NCI-H2029 treated with DMSO at 0.1 percent for 48 hours (cell line): ENCODE measurements around the gene CUX1.

Experiments used
- DNase-seq: peaks from one replicate; lab custom pipeline; 2025; lab: John Stamatoyannopoulos, UW

CUX1 gene

GRCh38 chr7:102248081-102248455 lies 430.6 kb downstream of the CUX1 start:
- no peak for DNase-seq

GRCh38 chr7:102248456-102249395 lies 431.3 kb downstream of the CUX1 start:
- DNase-seq = no peak

GRCh38 chr7:102251531-102252365 lies 434.3 kb downstream of the CUX1 start:
- DNase-seq = no peak

GRCh38 chr7:102252366-102252982 lies 435.0 kb downstream of the CUX1 start:
- no peak for DNase-seq

- DNase-seq = no peak
Observed at GRCh38 chr7:102253066-102253972, 435.9 kb downstream of the CUX1 start.

- no peak for DNase-seq
Observed at GRCh38 chr7:102253973-102254370, 436.5 kb downstream of the CUX1 start.

GRCh38 chr7:102254521-102254920 lies 437.1 kb downstream of the CUX1 start:
- no peak for DNase-seq

GRCh38 chr7:102255501-102255900 lies 438.1 kb downstream of the CUX1 start:
- no peak for DNase-seq

GRCh38 chr7:102255916-102256315 lies 438.5 kb downstream of the CUX1 start:
- no peak for DNase-seq

- DNase-seq = no peak
Observed at GRCh38 chr7:102258073-102258748, 440.8 kb downstream of the CUX1 start.

- DNase-seq = no peak
Observed at GRCh38 chr7:102258749-102259107, 441.3 kb downstream of the CUX1 start.

- DNase-seq = no peak
Observed at GRCh38 chr7:102260856-102261255, 443.4 kb downstream of the CUX1 start.

GRCh38 chr7:102261451-102261850 lies 444.0 kb downstream of the CUX1 start:
- no peak for DNase-seq

GRCh38 chr7:102262546-102262945 lies 445.1 kb downstream of the CUX1 start:
- DNase-seq = no peak

- no peak for DNase-seq
Observed at GRCh38 chr7:102264367-102264891, 447.0 kb downstream of the CUX1 start.

GRCh38 chr7:102266541-102266940 lies 449.1 kb downstream of the CUX1 start:
- no peak for DNase-seq

- DNase-seq = no peak
Observed at GRCh38 chr7:102268635-102269034, 451.2 kb downstream of the CUX1 start.

- DNase-seq = no peak
Observed at GRCh38 chr7:102270178-102270887, 452.9 kb downstream of the CUX1 start.

- DNase-seq = no peak
Observed at GRCh38 chr7:102271158-102271798, 453.9 kb downstream of the CUX1 start.
